NB4 (cell line): Measurements from ENCODE around the gene TAB2.

Experiments
- CTCF ChIP-seq: IDR thresholded peaks from one replicate; pipeline ENCODE4 v1.5.1; 2012; ENCODE audit warnings: low read depth, low read length
- POLR2A ChIP-seq: IDR thresholded peaks from 2 replicates; pipeline ENCODE4 v1.6.1; 2011; ENCODE audit warnings: mild to moderate bottlenecking; ENCODE audit not compliant: insufficient read length; ENCODE audit errors: extremely low read depth

- TF ChIP-seq POLR2A, result no peak
- TF ChIP-seq CTCF, result no peak
These were observed 40.4 kb downstream of the TAB2 start for GRCh38 chr6:149357726-149358538.
